ENCODE data around the gene GAREM1. TPM values are rescaled to one million over a fixed set of nuclear protein-coding genes. Genes with fewer than 3 reads are reported as not detected.

The GAREM1 gene
- total and polyA plus RNA-seq, 4 donors = 1.5 to 7.5 (median 2.0) TPM

DNA sequence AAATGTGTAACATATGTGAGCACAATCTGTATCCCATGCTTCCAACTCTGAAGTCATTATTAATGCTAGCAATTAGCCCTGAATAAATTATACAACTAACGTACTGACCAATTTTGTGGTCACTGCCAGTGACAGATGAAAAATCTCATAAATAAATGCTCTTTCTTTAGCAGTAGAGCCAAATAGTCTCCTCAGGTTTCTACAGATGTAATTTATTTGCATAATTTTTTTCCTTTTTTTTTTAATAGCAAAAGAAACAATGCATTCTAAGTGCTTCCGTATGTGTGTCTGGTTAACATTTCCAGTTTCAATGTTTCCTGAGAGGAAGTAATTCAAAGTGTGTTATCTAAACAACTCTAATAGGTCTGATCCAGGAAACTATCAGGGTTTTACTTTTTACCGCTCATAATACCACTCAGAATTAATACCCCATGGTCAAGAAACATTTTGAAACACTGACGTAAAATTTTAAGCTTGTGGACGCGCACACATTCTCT, 172.5 kb downstream of the GAREM1 start:
- DNase-seq (ENCODE audit: low spot score) = no peak
- H3K4me1 ChIP-seq (ENCODE audit: control insufficient read depth in 4 of 4, insufficient read depth in 4 of 4, low read length in 3 of 4) = peaks cover 0 to 1% (median 0%) of the 10 kb centered on the region in 4 donors
- H3K9me3 ChIP-seq (ENCODE audit: control insufficient read depth in 4 of 4, low read length in 3 of 4) = no peaks in the 10 kb centered on the region
- H3K4me3 ChIP-seq (ENCODE audit: low read depth in 1 of 3, low read length in 3 of 3) = no peak overlapping the region
- no peak overlapping the region for H3K27ac ChIP-seq (ENCODE audit: low read depth in 1 of 2, low read length in 2 of 2)
- no peaks in the 10 kb centered on the region for H3K36me3 ChIP-seq (ENCODE audit: control insufficient read depth in 4 of 4, insufficient read depth in 3 of 4, low read depth in 1 of 4, low read length in 3 of 4)
- TF ChIP-seq, protein P1, sequence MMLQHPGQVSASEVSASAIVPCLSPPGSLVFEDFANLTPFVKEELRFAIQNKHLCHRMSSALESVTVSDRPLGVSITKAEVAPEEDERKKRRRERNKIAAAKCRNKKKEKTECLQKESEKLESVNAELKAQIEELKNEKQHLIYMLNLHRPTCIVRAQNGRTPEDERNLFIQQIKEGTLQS (IDR thresholded peaks at IDR 0.05) = no peak
- TF ChIP-seq NR2F2 (IDR thresholded peaks at IDR 0.05) (no peak), HNF4A (conservative IDR thresholded peaks at IDR 0.05) (peak in 1 of 2 donors; percentile 2)
- 80% methylated on average over 6 of the region's 6 CpGs for WGBS
- no peak overlapping the region for H3K9ac ChIP-seq (ENCODE audit: low read depth in 1 of 2, low read length in 2 of 2)
- no peaks in the 10 kb centered on the region for H3K27me3 ChIP-seq (ENCODE audit: control insufficient read depth in 4 of 4, insufficient read depth in 4 of 4, low read length in 3 of 4)

DNA sequence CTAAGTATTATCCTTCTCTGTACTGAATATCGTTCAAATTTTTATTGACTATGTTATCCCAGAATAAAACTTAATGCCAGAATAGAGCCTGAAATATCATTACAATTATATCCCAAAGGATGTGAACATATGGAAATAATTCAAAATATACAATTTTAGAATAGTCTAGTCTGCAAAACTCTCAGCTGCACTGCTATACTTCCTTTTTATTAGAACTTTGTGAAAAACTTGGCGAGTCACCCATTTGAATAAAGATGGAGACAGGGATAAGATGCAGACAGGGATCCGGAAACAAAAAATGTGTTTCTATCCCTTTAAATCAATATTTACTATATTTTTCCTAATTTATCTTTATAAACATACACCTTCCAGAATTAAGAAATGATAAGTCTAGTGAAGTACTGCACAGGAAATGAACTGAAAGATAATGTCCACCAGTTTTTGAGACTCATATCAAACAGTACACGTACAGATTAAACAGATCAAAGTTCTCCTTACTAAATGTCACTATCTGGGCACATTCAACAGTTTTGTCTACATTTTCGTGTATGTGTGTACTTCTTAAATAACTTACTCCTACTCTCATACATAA, 173.0 kb downstream of the GAREM1 start:
- no peak overlapping the region for H3K4me3 ChIP-seq (ENCODE audit: low read depth in 1 of 3, low read length in 3 of 3)
- H3K27me3 ChIP-seq (ENCODE audit: control insufficient read depth in 4 of 4, insufficient read depth in 4 of 4, low read length in 3 of 4) = no peaks in the 10 kb centered on the region
- H3K9ac ChIP-seq (ENCODE audit: low read depth in 1 of 2, low read length in 2 of 2) = no peak overlapping the region
- H3K9me3 ChIP-seq (ENCODE audit: control insufficient read depth in 4 of 4, low read length in 3 of 4) = no peaks in the 10 kb centered on the region
- 59% methylated on average over 5 of the region's 5 CpGs for WGBS
- no peaks in the 10 kb centered on the region for H3K36me3 ChIP-seq (ENCODE audit: control insufficient read depth in 4 of 4, insufficient read depth in 3 of 4, low read depth in 1 of 4, low read length in 3 of 4)
- no peak for DNase-seq (ENCODE audit: low spot score)
- TF ChIP-seq YY1 (IDR thresholded peaks at IDR 0.05) = peak; percentile 23
- TF ChIP-seq GABPA (IDR thresholded peaks at IDR 0.05 in 1 of 2, conservative IDR thresholded peaks at IDR 0.05 in 1 of 2) = no peak
- TF ChIP-seq HNF4A (conservative IDR thresholded peaks at IDR 0.05) = peak; percentile 45 to 47
- H3K27ac ChIP-seq (ENCODE audit: low read depth in 1 of 2, low read length in 2 of 2) = no peak overlapping the region
- H3K4me1 ChIP-seq (ENCODE audit: control insufficient read depth in 4 of 4, insufficient read depth in 4 of 4, low read length in 3 of 4) = peaks cover 0 to 1% (median 0%) of the 10 kb centered on the region in 4 donors

DNA sequence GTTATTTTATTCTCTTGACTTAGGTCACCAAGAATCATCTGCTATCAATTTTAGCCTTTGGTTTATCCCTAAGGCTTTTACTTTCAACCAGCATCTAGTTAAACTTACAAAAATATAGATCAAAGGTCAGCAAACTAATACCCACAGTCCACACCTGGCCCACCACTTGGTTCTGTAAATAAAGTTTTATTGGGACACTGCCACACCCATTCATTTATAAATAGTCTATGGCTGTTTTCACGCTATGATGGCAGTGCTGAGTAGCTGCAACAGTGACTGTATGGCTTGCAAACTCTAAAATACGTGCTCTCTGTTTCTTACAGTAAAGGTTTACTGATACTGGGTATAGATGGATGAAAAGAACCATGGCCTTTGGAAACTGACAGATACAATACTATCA, 173.8 kb downstream of the GAREM1 start:
- Histone ChIP-seq H3K4me3 (ENCODE audit: low read depth in 1 of 3, low read length in 3 of 3) (no peak overlapping the region), H3K4me1 (ENCODE audit: control insufficient read depth in 4 of 4, insufficient read depth in 4 of 4, low read length in 3 of 4) (peaks cover 0 to 1% (median 0%) of the 10 kb centered on the region in 4 donors), H3K9ac (ENCODE audit: low read depth in 1 of 2, low read length in 2 of 2) (no peak overlapping the region), H3K9me3 (ENCODE audit: control insufficient read depth in 4 of 4, low read length in 3 of 4) (no peaks in the 10 kb centered on the region), H3K27me3 (ENCODE audit: control insufficient read depth in 4 of 4, insufficient read depth in 4 of 4, low read length in 3 of 4) (no peaks in the 10 kb centered on the region), H3K27ac (ENCODE audit: low read depth in 1 of 2, low read length in 2 of 2) (no peak overlapping the region), H3K36me3 (ENCODE audit: control insufficient read depth in 4 of 4, insufficient read depth in 3 of 4, low read depth in 1 of 4, low read length in 3 of 4) (no peaks in the 10 kb centered on the region)
- DNase-seq (ENCODE audit: low spot score) = no peak
- no peak for TF ChIP-seq EGR1 (IDR thresholded peaks at IDR 0.05; ENCODE audit: low read depth in 2 of 2)
- TF ChIP-seq, protein P1 (IDR thresholded peaks at IDR 0.05) = no peak
- TF ChIP-seq, protein P2, sequence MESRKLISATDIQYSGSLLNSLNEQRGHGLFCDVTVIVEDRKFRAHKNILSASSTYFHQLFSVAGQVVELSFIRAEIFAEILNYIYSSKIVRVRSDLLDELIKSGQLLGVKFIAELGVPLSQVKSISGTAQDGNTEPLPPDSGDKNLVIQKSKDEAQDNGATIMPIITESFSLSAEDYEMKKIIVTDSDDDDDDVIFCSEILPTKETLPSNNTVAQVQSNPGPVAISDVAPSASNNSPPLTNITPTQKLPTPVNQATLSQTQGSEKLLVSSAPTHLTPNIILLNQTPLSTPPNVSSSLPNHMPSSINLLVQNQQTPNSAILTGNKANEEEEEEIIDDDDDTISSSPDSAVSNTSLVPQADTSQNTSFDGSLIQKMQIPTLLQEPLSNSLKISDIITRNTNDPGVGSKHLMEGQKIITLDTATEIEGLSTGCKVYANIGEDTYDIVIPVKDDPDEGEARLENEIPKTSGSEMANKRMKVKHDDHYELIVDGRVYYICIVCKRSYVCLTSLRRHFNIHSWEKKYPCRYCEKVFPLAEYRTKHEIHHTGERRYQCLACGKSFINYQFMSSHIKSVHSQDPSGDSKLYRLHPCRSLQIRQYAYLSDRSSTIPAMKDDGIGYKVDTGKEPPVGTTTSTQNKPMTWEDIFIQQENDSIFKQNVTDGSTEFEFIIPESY (IDR thresholded peaks at IDR 0.05) = no peak
- TF ChIP-seq, protein P3, sequence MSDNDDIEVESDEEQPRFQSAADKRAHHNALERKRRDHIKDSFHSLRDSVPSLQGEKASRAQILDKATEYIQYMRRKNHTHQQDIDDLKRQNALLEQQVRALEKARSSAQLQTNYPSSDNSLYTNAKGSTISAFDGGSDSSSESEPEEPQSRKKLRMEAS (IDR thresholded peaks at IDR 0.05) = no peak
- no peak for TF ChIP-seq RAD21 (IDR thresholded peaks at IDR 0.05)
- no peak for TF ChIP-seq RXRA (IDR thresholded peaks at IDR 0.05)
- TF ChIP-seq SP1 (IDR thresholded peaks at IDR 0.05) = no peak
- no peak for TF ChIP-seq GABPA (IDR thresholded peaks at IDR 0.05 in 1 of 2, conservative IDR thresholded peaks at IDR 0.05 in 1 of 2)
- TF ChIP-seq FOXA2 (IDR thresholded peaks at IDR 0.05) = no peak
- no peak for TF ChIP-seq FOXA1 (IDR thresholded peaks at IDR 0.05)
- TF ChIP-seq, protein P4, sequence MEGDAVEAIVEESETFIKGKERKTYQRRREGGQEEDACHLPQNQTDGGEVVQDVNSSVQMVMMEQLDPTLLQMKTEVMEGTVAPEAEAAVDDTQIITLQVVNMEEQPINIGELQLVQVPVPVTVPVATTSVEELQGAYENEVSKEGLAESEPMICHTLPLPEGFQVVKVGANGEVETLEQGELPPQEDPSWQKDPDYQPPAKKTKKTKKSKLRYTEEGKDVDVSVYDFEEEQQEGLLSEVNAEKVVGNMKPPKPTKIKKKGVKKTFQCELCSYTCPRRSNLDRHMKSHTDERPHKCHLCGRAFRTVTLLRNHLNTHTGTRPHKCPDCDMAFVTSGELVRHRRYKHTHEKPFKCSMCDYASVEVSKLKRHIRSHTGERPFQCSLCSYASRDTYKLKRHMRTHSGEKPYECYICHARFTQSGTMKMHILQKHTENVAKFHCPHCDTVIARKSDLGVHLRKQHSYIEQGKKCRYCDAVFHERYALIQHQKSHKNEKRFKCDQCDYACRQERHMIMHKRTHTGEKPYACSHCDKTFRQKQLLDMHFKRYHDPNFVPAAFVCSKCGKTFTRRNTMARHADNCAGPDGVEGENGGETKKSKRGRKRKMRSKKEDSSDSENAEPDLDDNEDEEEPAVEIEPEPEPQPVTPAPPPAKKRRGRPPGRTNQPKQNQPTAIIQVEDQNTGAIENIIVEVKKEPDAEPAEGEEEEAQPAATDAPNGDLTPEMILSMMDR (IDR thresholded peaks at IDR 0.05; ENCODE audit: low read depth, low read length, missing input control) = no peak
- no peak for TF ChIP-seq NR2F2 (IDR thresholded peaks at IDR 0.05)
- no peak for TF ChIP-seq HNF4G (IDR thresholded peaks at IDR 0.05)
- no peak for TF ChIP-seq JUND (IDR thresholded peaks at IDR 0.05)
- TF ChIP-seq, protein P5, sequence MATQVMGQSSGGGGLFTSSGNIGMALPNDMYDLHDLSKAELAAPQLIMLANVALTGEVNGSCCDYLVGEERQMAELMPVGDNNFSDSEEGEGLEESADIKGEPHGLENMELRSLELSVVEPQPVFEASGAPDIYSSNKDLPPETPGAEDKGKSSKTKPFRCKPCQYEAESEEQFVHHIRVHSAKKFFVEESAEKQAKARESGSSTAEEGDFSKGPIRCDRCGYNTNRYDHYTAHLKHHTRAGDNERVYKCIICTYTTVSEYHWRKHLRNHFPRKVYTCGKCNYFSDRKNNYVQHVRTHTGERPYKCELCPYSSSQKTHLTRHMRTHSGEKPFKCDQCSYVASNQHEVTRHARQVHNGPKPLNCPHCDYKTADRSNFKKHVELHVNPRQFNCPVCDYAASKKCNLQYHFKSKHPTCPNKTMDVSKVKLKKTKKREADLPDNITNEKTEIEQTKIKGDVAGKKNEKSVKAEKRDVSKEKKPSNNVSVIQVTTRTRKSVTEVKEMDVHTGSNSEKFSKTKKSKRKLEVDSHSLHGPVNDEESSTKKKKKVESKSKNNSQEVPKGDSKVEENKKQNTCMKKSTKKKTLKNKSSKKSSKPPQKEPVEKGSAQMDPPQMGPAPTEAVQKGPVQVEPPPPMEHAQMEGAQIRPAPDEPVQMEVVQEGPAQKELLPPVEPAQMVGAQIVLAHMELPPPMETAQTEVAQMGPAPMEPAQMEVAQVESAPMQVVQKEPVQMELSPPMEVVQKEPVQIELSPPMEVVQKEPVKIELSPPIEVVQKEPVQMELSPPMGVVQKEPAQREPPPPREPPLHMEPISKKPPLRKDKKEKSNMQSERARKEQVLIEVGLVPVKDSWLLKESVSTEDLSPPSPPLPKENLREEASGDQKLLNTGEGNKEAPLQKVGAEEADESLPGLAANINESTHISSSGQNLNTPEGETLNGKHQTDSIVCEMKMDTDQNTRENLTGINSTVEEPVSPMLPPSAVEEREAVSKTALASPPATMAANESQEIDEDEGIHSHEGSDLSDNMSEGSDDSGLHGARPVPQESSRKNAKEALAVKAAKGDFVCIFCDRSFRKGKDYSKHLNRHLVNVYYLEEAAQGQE (IDR thresholded peaks at IDR 0.05) = no peak
- no peak for TF ChIP-seq HNF4A (conservative IDR thresholded peaks at IDR 0.05)
- no peak for TF ChIP-seq YY1 (IDR thresholded peaks at IDR 0.05)
- no peak for TF ChIP-seq TAF1 (conservative IDR thresholded peaks at IDR 0.05)
- WGBS = 90% methylated on average over 2 of the region's 2 CpGs
